NB4 (cell line): ENCODE measurements around the gene FAM20C.

Experiments used
- DNase-seq: peaks from one replicate; pipeline ENCODE4 v3.0.0; 2010; ENCODE audit warnings: low read depth
- H3K4me3 ChIP-seq: one replicate; pipeline ENCODE4 v1.5.1; 2011; ENCODE audit warnings: mild to moderate bottlenecking, low read depth, low read length, moderate library complexity
- MYC ChIP-seq: IDR thresholded peaks from 2 replicates; pipeline ENCODE4 v1.6.1; 2011; ENCODE audit warnings: low read depth, low read length
- POLR2A ChIP-seq: IDR thresholded peaks from 2 replicates; pipeline ENCODE4 v1.6.1; 2011; ENCODE audit warnings: mild to moderate bottlenecking; ENCODE audit not compliant: insufficient read length; ENCODE audit errors: extremely low read depth
- TF ChIP-seq, protein P1 (sequence below): IDR thresholded peaks from one replicate; pipeline ENCODE4 v1.5.1; 2012; ENCODE audit warnings: low read depth, low read length
- TF ChIP-seq, protein P2 (sequence below): IDR thresholded peaks from 2 replicates; pipeline ENCODE4 v1.6.1; 2011; ENCODE audit warnings: low read depth, low read length

FAM20C gene

DNA sequence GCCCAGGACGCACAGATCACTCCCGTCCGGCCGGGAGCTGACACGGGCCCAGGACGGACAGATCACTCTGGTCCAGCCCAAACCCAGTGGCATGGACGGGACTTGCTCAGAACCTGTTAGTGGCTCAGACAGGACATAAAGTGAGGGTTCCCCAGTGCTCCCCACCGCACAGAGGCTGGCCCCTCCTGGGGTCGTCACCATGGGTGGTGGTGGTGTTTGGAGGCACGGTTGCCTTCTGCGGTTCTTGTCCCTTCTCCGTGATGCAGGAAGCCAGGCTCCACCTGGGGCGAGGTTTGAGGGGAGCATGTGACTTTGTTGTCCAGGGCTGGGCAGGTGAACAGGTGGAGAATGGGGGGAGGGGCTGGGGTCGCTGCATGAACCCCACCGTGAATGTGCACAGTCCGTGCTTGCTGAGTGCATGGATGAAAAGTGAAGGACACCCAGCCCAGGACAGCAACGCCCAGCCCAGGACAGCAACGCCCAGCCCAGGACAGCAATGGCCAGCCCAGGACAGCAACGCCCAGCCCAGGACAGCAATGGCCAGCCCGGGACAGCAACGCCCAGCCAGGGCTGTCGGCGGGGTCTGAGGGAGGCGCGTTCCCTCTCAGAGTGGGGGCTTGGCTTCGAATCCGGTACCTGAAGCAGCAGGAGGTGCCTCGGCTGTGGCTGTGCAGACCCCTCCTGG is 26.7 kb downstream of the FAM20C start:
- no peak overlapping the region for H3K4me3 ChIP-seq
- no peak for DNase-seq
- TF ChIP-seq, protein P1, sequence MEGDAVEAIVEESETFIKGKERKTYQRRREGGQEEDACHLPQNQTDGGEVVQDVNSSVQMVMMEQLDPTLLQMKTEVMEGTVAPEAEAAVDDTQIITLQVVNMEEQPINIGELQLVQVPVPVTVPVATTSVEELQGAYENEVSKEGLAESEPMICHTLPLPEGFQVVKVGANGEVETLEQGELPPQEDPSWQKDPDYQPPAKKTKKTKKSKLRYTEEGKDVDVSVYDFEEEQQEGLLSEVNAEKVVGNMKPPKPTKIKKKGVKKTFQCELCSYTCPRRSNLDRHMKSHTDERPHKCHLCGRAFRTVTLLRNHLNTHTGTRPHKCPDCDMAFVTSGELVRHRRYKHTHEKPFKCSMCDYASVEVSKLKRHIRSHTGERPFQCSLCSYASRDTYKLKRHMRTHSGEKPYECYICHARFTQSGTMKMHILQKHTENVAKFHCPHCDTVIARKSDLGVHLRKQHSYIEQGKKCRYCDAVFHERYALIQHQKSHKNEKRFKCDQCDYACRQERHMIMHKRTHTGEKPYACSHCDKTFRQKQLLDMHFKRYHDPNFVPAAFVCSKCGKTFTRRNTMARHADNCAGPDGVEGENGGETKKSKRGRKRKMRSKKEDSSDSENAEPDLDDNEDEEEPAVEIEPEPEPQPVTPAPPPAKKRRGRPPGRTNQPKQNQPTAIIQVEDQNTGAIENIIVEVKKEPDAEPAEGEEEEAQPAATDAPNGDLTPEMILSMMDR, result no peak
- TF ChIP-seq, protein P2, sequence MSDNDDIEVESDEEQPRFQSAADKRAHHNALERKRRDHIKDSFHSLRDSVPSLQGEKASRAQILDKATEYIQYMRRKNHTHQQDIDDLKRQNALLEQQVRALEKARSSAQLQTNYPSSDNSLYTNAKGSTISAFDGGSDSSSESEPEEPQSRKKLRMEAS, result no peak
- TF ChIP-seq POLR2A (no peak), MYC (no peak)

DNA sequence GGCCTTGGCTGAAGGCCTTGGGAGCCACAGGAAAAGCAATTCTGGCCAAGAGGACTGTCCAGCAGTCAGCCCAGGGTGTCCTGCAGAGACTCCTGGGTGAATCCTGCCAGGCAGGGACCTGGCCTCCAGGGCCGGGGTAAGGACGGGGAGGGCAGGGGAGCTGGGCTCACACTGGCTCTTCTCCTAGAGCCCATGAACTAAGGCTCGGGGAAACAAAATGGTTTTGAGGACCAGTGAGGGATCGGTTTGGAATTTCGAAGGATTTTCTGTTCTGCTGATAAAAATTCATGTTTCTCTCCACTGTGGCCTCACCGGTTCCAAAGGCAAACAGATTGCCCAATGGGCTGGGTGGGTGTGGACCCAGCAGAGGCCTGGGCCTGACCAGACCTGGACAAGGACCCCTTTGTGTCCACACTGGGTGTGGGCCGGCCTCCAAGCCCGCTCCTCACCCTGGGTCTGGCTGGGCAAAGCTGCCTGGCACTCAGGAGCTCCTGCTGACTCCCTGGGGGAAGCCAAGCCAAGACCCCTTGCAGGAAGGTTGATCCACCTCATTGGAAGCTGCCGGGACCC is 27.3 kb downstream of the FAM20C start:
- TF ChIP-seq POLR2A, result no peak
- TF ChIP-seq, protein P2, result no peak
- TF ChIP-seq MYC, result no peak
- TF ChIP-seq, protein P1, result no peak
- DNase-seq, result no peak
- no peak overlapping the region for H3K4me3 ChIP-seq

GRCh38 chr7:220151-220841 is 27.9 kb downstream of the FAM20C start:
- DNase-seq, result no peak
- no peak for TF ChIP-seq POLR2A
- no peak overlapping the region for H3K4me3 ChIP-seq

DNA sequence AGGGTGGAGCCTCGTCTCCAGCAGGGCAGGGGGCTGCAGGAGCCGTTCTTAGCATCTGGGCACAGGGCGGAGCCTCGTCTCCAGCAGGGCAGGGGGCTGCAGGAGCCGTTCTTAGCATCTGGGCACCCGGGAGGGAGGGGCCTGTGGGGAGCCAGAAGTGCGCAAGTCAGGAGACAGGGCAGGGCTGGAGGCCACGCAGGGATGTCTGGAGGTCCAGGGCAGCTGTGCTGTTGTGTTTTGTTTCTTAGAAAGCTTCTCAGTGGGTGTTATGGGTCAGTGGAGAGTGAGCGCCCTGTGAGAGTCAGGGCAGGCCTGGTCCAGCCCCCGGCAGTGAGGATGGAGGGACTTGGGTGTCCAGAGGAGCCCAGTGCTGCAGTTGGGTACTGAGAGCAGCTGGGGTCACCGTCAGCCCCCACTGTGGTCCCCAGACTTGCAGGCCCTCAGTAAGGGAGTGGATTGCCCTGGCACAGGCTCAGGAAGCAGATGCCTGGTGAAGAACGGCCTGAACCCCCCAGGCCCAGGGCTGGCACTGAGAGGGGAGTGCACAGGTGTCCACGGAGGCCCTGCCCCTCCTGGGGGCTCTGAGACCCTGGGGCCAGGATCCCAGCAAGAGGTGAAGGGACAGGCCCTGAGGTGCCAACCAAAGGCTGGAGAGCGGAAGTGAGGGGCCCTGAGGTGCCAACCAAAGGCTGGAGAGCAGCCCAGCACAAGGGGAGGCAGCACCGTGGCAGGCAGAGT is 29.8 kb downstream of the FAM20C start:
- H3K4me3 ChIP-seq, result no peak overlapping the region
- TF ChIP-seq, protein P1, result no peak
- TF ChIP-seq MYC, result no peak
- DNase-seq, result no peak

- H3K4me3 ChIP-seq, result no peak overlapping the region
- TF ChIP-seq, protein P2, result no peak
- no peak for TF ChIP-seq POLR2A
- DNase-seq, result no peak
These were observed 30.3 kb downstream of the FAM20C start for GRCh38 chr7:222716-223041.

DNA sequence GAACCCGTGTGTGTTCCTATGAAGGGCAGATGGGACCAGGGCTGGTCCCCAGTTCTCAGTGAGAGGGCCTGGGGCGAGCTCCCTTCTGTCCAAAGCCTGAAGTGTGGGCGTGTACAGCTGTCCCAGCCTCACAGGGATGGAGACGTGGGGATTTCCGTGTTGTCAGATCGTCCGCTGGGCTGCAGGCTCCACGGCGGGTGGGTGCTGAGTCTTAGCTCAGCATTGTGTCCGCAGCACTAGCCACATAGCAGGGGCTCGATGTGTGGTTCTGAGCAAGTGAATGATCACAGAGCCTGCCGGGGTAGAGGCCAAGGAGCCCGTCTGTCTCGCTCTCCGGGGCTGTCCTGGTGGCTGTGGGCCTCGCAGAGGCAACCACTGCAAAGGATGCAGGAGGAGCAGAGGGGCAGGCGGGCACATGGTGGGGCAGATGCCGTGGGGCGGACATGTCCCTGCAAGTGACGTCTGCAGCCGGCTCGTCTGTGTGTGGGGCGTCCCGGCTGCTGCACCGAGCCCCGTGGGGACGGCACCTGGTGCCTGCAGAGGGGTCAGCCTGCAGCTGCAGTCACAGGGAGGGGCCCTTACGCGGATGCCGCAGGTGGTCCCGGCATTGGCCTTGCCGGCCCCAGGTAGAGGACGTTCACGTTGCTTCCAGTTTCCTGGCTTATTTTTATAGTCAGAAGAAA is 30.9 kb downstream of the FAM20C start:
- TF ChIP-seq POLR2A (no peak), MYC (no peak)
- TF ChIP-seq, protein P2, result no peak
- TF ChIP-seq, protein P1, result no peak
- DNase-seq, result no peak
- H3K4me3 ChIP-seq, result no peak overlapping the region
